ENCODE results near the gene SPOCK2. TPM values are rescaled to one million over a fixed set of nuclear protein-coding genes. Genes with fewer than 3 reads are reported as not detected.
A peak's percentile ranks its signal among the peaks of the same experiment; 100 is the strongest.

Gene SPOCK2
- total and polyA plus RNA-seq, 7 experiments from 2014 or later: 200 to 543 (median 336) TPM

DNA sequence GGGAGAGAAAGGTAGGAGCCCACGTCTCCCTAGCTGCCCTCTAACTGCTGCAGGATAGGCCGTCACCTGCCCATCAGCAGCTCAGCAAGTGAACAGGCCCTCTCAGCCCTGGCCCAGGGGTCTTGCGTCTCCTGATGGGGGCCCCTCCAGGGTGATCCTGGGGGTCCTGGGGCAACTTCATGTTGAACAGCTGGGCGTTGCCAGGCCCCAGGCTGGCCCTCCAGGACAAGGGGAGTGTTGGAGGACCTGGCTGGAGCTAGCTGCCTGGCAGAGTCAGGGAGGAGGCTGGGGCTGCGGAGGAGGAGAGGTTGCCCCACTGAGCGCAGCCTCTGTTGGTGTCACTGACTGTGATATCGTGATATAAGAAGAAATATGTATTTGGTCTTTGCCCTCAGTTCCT, 34.7 kb downstream of the SPOCK2 start:
- ChIA-PET CTCF (interaction anchor here (1.6 to 2.6 kb wide), 2 partner anchors 9 to 157 kb away, joined by 5 to 9 read pairs; no protein-coding TSS in a partner anchor), POLR2A (interaction anchor here (0.7 kb wide), 1 partner anchor 25 kb away, joined by 4 read pairs; no protein-coding TSS in a partner anchor)
- no peaks in the 10 kb centered on the region for H3K27me3 ChIP-seq (ENCODE audit: control insufficient read depth in 2 of 2, insufficient read depth in 2 of 2, low read length in 2 of 2)
- Mint-ChIP-seq H3K9me3 (peaks cover 0 to 5% (median 0%) of the 10 kb centered on the region in 11 donors), H3K4me3 (no peak overlapping the region), H3K27me3 (no peaks in the 10 kb centered on the region), H3K27ac (no peak overlapping the region), H3K4me1 (peaks cover 3 to 15% (median 12%) of the 10 kb centered on the region in 7 donors), H3K36me3 (peaks cover 0 to 6% (median 0%) of the 10 kb centered on the region in 5 donors)
- no peaks in the 10 kb centered on the region for H3K36me3 ChIP-seq (ENCODE audit: control insufficient read depth in 2 of 3, insufficient read depth in 3 of 3, low read length in 3 of 3)
- ATAC-seq (no peak), DNase-seq (no peak)
- H3K27ac ChIP-seq (ENCODE audit: low read depth, low read length): no peak overlapping the region
- no peaks in the 10 kb centered on the region for H3K9me3 ChIP-seq (ENCODE audit: control insufficient read depth in 2 of 3, low read length in 3 of 3)
- no peak overlapping the region for H3K4me3 ChIP-seq (ENCODE audit: low read length)
- H3K4me1 ChIP-seq (ENCODE audit: control insufficient read depth in 2 of 2, insufficient read depth in 2 of 2, low read length in 2 of 2): no peaks in the 10 kb centered on the region
- intact Hi-C loops (cut with micrococcal nuclease): no loop called here

GRCh38 chr10:72050873-72051272, 37.5 kb downstream of the SPOCK2 start:
- Histone ChIP-seq H3K4me1 (ENCODE audit: control insufficient read depth in 2 of 2, insufficient read depth in 2 of 2, low read length in 2 of 2) (no peaks in the 10 kb centered on the region), H3K36me3 (ENCODE audit: control insufficient read depth in 2 of 3, insufficient read depth in 3 of 3, low read length in 3 of 3) (no peaks in the 10 kb centered on the region), H3K4me3 (ENCODE audit: low read length) (no peak overlapping the region), H3K27ac (ENCODE audit: low read depth, low read length) (no peak overlapping the region), H3K27me3 (ENCODE audit: control insufficient read depth in 2 of 2, insufficient read depth in 2 of 2, low read length in 2 of 2) (no peaks in the 10 kb centered on the region), H3K9me3 (ENCODE audit: control insufficient read depth in 2 of 3, low read length in 3 of 3) (no peaks in the 10 kb centered on the region)
- Mint-ChIP-seq H3K27ac (no peak overlapping the region), H3K9me3 (peaks cover 0 to 4% (median 0%) of the 10 kb centered on the region in 11 donors), H3K4me1 (peaks cover 7 to 12% (median 10%) of the 10 kb centered on the region in 7 donors), H3K27me3 (no peaks in the 10 kb centered on the region), H3K4me3 (no peak overlapping the region), H3K36me3 (peaks cover 0 to 6% (median 0%) of the 10 kb centered on the region in 5 donors)
- intact Hi-C loops (cut with micrococcal nuclease): no loop called here
- no peak for DNase-seq
- CTCF ChIA-PET: interaction anchor here (0.9 to 6.2 kb wide), 3 partner anchors 77 to 165 kb away, joined by 3 to 111 read pairs (median 3); partner anchors contain the start of genes ANAPC16 and ASCC1
- POLR2A ChIA-PET: interaction anchor here (0.8 kb wide), 1 partner anchor 116 kb away, joined by 3 read pairs; no protein-coding TSS in a partner anchor
- ATAC-seq: no peak

- Mint-ChIP-seq H3K27ac (peak overlapping the region in 1 of 9 donors; percentile 17), H3K9me3 (peaks cover 0 to 4% (median 0%) of the 10 kb centered on the region in 11 donors), H3K27me3 (no peaks in the 10 kb centered on the region)
These were observed 38.2 kb downstream of the SPOCK2 start for GRCh38 chr10:72049969-72050781.

DNA sequence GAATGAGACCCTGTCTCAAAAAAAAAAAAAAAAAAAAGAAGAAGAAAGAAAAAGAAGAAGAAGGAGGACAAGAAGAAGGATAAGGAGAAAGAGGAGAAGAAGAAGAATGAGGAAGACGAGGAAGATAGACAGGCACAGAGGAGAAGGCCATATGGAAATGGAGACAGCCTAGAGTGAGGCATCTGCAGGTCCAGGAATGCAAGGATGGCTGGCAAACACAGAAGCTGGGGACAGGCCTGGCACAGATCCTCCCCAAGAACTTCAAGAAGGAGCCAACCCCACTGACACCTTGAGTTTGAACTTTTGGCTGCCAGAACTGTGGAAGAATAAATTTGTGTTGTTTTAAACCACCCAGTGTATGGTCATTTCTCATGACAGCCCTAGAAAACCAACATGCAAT, 38.9 kb downstream of the SPOCK2 start:
- H3K9me3 ChIP-seq (ENCODE audit: control insufficient read depth in 2 of 3, low read length in 3 of 3): no peaks in the 10 kb centered on the region
- no peak for ATAC-seq
- H3K4me3 Mint-ChIP-seq: no peak overlapping the region
- no peak for DNase-seq
- no peaks in the 10 kb centered on the region for H3K36me3 ChIP-seq (ENCODE audit: control insufficient read depth in 2 of 3, insufficient read depth in 3 of 3, low read length in 3 of 3)
- H3K27ac ChIP-seq (ENCODE audit: low read depth, low read length): no peak overlapping the region
- ChIA-PET POLR2A (interaction anchor here (0.6 to 2.8 kb wide), 7 partner anchors 10 to 174 kb away, joined by 3 to 13 read pairs (median 3); no protein-coding TSS in a partner anchor), CTCF (interaction anchor here (0.8 to 6.2 kb wide), 20 partner anchors 8 to 783 kb away, joined by 3 to 111 read pairs (median 6); no protein-coding TSS in a partner anchor)
- no peak overlapping the region for H3K4me3 ChIP-seq (ENCODE audit: low read length)
- H3K4me1 Mint-ChIP-seq: peaks cover 7 to 10% (median 8%) of the 10 kb centered on the region in 7 donors
- H3K4me1 ChIP-seq (ENCODE audit: control insufficient read depth in 2 of 2, insufficient read depth in 2 of 2, low read length in 2 of 2): no peaks in the 10 kb centered on the region
- H3K27me3 ChIP-seq (ENCODE audit: control insufficient read depth in 2 of 2, insufficient read depth in 2 of 2, low read length in 2 of 2): no peaks in the 10 kb centered on the region
- H3K27ac Mint-ChIP-seq: peak overlapping the region in 1 of 9 donors; percentile 17
- H3K27me3 Mint-ChIP-seq: no peaks in the 10 kb centered on the region
- peaks cover 0 to 6% (median 0%) of the 10 kb centered on the region in 5 donors for H3K36me3 Mint-ChIP-seq
- intact Hi-C loops (cut with micrococcal nuclease): loop anchor here (2.0 to 10.0 kb wide), 6 partner anchors 35 to 785 kb away; no protein-coding TSS in a partner anchor
- peaks cover 0 to 4% (median 0%) of the 10 kb centered on the region in 11 donors for H3K9me3 Mint-ChIP-seq

More at GRCh38 chr10:72049969-72050781, 38.2 kb downstream of the SPOCK2 start:
- Histone ChIP-seq H3K4me1 (ENCODE audit: control insufficient read depth in 2 of 2, insufficient read depth in 2 of 2, low read length in 2 of 2) (no peaks in the 10 kb centered on the region), H3K4me3 (ENCODE audit: low read length) (no peak overlapping the region), H3K27ac (ENCODE audit: low read depth, low read length) (no peak overlapping the region), H3K27me3 (ENCODE audit: control insufficient read depth in 2 of 2, insufficient read depth in 2 of 2, low read length in 2 of 2) (no peaks in the 10 kb centered on the region), H3K36me3 (ENCODE audit: control insufficient read depth in 2 of 3, insufficient read depth in 3 of 3, low read length in 3 of 3) (no peaks in the 10 kb centered on the region), H3K9me3 (ENCODE audit: control insufficient read depth in 2 of 3, low read length in 3 of 3) (no peaks in the 10 kb centered on the region)
- DNase-seq (no peak), ATAC-seq (no peak)
- CTCF ChIA-PET: interaction anchor here (0.9 to 6.2 kb wide), 6 partner anchors 78 to 287 kb away, joined by 3 to 111 read pairs (median 16); partner anchors contain the start of genes ANAPC16 and ASCC1
- Mint-ChIP-seq H3K36me3 (peaks cover 0 to 6% (median 0%) of the 10 kb centered on the region in 5 donors), H3K4me3 (no peak overlapping the region), H3K4me1 (peaks cover 7 to 12% (median 10%) of the 10 kb centered on the region in 7 donors)
- POLR2A ChIA-PET: interaction anchor here (0.6 to 2.8 kb wide), 6 partner anchors 9 to 173 kb away, joined by 3 to 13 read pairs (median 3); no protein-coding TSS in a partner anchor
- intact Hi-C loops (cut with micrococcal nuclease): loop anchor here (2.0 to 10.0 kb wide), 6 partner anchors 35 to 785 kb away; no protein-coding TSS in a partner anchor

DNA sequence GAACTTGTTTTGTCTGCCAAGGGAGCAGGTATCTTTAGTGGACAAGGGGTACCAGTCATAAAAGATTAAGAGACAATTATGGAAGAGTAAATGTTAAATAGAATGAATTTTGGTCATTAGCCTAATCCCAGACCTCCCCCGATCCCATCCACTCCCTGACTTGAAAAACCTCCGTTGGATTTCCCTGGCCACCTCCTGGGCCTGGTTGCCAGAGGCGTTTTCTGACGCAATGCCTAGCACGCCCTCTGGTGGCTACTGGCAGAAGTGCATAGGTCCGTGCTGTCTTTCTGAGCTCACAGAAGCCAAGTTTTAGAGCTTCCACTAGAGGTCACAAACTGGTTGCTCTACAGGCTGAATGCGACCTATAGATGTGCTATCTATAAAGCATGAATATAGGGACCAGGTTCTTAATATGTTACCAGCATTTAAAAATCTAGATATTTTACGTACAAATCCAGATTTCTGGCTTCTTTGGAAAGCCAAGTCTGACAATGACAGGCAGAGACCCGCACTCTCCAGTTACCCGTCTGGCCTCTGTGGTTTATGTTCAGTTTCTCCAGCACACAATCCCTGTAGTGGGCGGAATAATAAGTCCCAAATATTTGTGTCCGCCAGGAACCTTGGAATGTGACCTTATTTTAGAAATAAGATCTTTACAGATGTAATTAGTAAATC, 39.8 kb downstream of the SPOCK2 start:
- Mint-ChIP-seq H3K27ac (peak overlapping the region in 6 of 9 donors; percentile 5 to 67 (median 32)), H3K36me3 (peaks cover 0 to 6% (median 0%) of the 10 kb centered on the region in 5 donors), H3K27me3 (no peaks in the 10 kb centered on the region)

More for the DNA sequence above, 39.8 kb downstream of the SPOCK2 start:
- POLR2A ChIA-PET: interaction anchor here (0.8 to 2.8 kb wide), 10 partner anchors 9 to 730 kb away, joined by 3 to 13 read pairs (median 3); partner anchors contain the start of genes ASCC1 and SLC29A3
- H3K9me3 ChIP-seq (ENCODE audit: control insufficient read depth in 2 of 3, low read length in 3 of 3): no peaks in the 10 kb centered on the region
- peaks cover 7 to 10% (median 8%) of the 10 kb centered on the region in 7 donors for H3K4me1 Mint-ChIP-seq
- H3K9me3 Mint-ChIP-seq: peaks cover 0 to 4% (median 0%) of the 10 kb centered on the region in 11 donors
- no peaks in the 10 kb centered on the region for H3K27me3 ChIP-seq (ENCODE audit: control insufficient read depth in 2 of 2, insufficient read depth in 2 of 2, low read length in 2 of 2)
- CTCF ChIA-PET: interaction anchor here (0.6 to 6.2 kb wide), 47 partner anchors 9 to 829 kb away, joined by 3 to 111 read pairs (median 4); partner anchors contain the start of genes ASCC1 and SPOCK2
- no peak overlapping the region for H3K4me3 Mint-ChIP-seq
- H3K36me3 ChIP-seq (ENCODE audit: control insufficient read depth in 2 of 3, insufficient read depth in 3 of 3, low read length in 3 of 3): no peaks in the 10 kb centered on the region
- intact Hi-C loops (cut with micrococcal nuclease): loop anchor here (1.0 to 10.0 kb wide), 14 partner anchors 13 to 786 kb away; no protein-coding TSS in a partner anchor
- no peak overlapping the region for H3K4me3 ChIP-seq (ENCODE audit: low read length)
- DNase-seq (peak; percentile 68 to 88 (median 83)), ATAC-seq (peak; percentile 99)
- H3K4me1 ChIP-seq (ENCODE audit: control insufficient read depth in 2 of 2, insufficient read depth in 2 of 2, low read length in 2 of 2): no peaks in the 10 kb centered on the region
- no peak overlapping the region for H3K27ac ChIP-seq (ENCODE audit: low read depth, low read length)

Data from naive thymus-derived CD4-positive, alpha-beta T cell (primary cell).